Measurements from ENCODE around the gene CLPTM1.

The CLPTM1 gene

GRCh38 chr19:44988273-44988672 is 33.1 kb downstream of the CLPTM1 start:
- H3K79me2 ChIP-seq (ENCODE audit: control insufficient read depth, low read length): no peaks in the 10 kb centered on the region; the same call in 1 of the 2 replicates
- no peak overlapping the region for H3K4me3 ChIP-seq (ENCODE audit: low read length)
- no peaks in the 10 kb centered on the region for H3K27me3 ChIP-seq (ENCODE audit: control insufficient read depth, low read length)
- H3K9me3 ChIP-seq (ENCODE audit: control insufficient read depth, insufficient read depth, low read length): no peaks in the 10 kb centered on the region
- no peaks in the 10 kb centered on the region for H3K9me2 ChIP-seq (replicated peaks; ENCODE audit: control insufficient read depth, low read length)
- H3K4me2 ChIP-seq (ENCODE audit: low read length): no peak overlapping the region
- H4K20me1 ChIP-seq (ENCODE audit: control insufficient read depth, insufficient read depth, low read depth, low read length): no peaks in the 10 kb centered on the region
- no peak overlapping the region for H3K27ac ChIP-seq (ENCODE audit: low read depth, low read length)
- TF ChIP-seq, protein P1, sequence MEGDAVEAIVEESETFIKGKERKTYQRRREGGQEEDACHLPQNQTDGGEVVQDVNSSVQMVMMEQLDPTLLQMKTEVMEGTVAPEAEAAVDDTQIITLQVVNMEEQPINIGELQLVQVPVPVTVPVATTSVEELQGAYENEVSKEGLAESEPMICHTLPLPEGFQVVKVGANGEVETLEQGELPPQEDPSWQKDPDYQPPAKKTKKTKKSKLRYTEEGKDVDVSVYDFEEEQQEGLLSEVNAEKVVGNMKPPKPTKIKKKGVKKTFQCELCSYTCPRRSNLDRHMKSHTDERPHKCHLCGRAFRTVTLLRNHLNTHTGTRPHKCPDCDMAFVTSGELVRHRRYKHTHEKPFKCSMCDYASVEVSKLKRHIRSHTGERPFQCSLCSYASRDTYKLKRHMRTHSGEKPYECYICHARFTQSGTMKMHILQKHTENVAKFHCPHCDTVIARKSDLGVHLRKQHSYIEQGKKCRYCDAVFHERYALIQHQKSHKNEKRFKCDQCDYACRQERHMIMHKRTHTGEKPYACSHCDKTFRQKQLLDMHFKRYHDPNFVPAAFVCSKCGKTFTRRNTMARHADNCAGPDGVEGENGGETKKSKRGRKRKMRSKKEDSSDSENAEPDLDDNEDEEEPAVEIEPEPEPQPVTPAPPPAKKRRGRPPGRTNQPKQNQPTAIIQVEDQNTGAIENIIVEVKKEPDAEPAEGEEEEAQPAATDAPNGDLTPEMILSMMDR (IDR thresholded peaks at IDR 0.05; ENCODE audit: low read depth, low read length, poor library complexity, severe bottlenecking): no peak
- no peak for TF ChIP-seq EZH2phosphoT487 (IDR thresholded peaks at IDR 0.05; ENCODE audit: borderline replicate concordance, low read length)
- H3F3A ChIP-seq (ENCODE audit: control insufficient read depth, insufficient read depth): no peaks in the 10 kb centered on the region; the same call in 1 of the 2 replicates
- peaks cover 78% of the 10 kb centered on the region for H3K36me3 ChIP-seq (ENCODE audit: control insufficient read depth, low read length)
- H3K4me1 ChIP-seq (ENCODE audit: control insufficient read depth, low read length): peaks cover 15% of the 10 kb centered on the region

DNA sequence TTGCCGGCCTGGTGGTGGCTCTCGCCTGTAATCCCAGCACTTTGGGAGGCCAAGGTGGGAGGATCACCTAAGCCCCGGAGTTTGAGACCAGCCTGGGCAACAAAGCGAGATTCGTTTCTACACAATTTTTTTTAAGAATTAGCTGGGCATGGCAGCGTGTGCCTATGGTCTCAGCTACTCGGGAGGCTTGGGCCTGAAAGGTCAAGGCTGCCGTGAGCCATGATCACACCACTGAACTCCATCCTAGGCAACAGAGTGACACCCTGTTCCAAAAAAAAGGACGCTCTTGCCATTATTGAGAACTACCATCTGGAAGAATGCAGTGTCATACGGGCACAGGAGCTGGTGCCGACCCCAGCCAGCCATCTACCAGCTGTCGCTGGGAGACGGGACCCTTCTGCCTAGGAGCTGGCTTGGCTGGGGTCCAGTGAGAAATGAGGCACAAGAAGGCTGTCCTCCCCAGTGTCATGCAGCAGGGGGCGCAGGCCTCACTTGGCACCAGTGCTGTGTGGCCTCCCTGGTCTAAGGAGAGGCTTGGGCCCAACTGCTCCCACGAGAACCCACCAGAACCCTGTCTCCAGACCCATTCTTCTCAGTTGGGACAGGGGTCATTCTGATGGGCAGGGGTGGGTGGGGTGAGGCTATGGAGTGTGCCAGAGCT is 33.8 kb downstream of the CLPTM1 start:
- Histone ChIP-seq H3K27ac (ENCODE audit: low read depth, low read length) (0 out of 2 replicates have a peak overlapping the region, but pooled peaks have one; percentile 14), H3K27me3 (ENCODE audit: control insufficient read depth, low read length) (no peaks in the 10 kb centered on the region), H4K20me1 (ENCODE audit: control insufficient read depth, insufficient read depth, low read depth, low read length) (no peaks in the 10 kb centered on the region), H3K4me1 (ENCODE audit: control insufficient read depth, low read length) (peaks cover 18% of the 10 kb centered on the region), H3K4me2 (ENCODE audit: low read length) (no peak overlapping the region), H3K36me3 (ENCODE audit: control insufficient read depth, low read length) (peaks cover 84% of the 10 kb centered on the region), H3K4me3 (ENCODE audit: low read length) (no peak overlapping the region), H3K9me3 (ENCODE audit: control insufficient read depth, insufficient read depth, low read length) (no peaks in the 10 kb centered on the region), H3F3A (ENCODE audit: control insufficient read depth, insufficient read depth) (no peaks in the 10 kb centered on the region; the same call in 1 of the 2 replicates), H3K9me2 (replicated peaks; ENCODE audit: control insufficient read depth, low read length) (no peaks in the 10 kb centered on the region), H3K79me2 (ENCODE audit: control insufficient read depth, low read length) (no peaks in the 10 kb centered on the region; the same call in 1 of the 2 replicates)
- TF ChIP-seq, protein P1 (IDR thresholded peaks at IDR 0.05; ENCODE audit: low read depth, low read length, poor library complexity, severe bottlenecking): peak; percentile 87
- TF ChIP-seq EZH2phosphoT487 (IDR thresholded peaks at IDR 0.05; ENCODE audit: borderline replicate concordance, low read length): no peak

- Histone ChIP-seq H3K9me3 (ENCODE audit: control insufficient read depth, insufficient read depth, low read length) (no peaks in the 10 kb centered on the region), H3K27me3 (ENCODE audit: control insufficient read depth, low read length) (no peaks in the 10 kb centered on the region), H3K27ac (ENCODE audit: low read depth, low read length) (no peak overlapping the region), H3K9me2 (replicated peaks; ENCODE audit: control insufficient read depth, low read length) (no peaks in the 10 kb centered on the region), H3K36me3 (ENCODE audit: control insufficient read depth, low read length) (peaks cover 78% of the 10 kb centered on the region), H3K79me2 (ENCODE audit: control insufficient read depth, low read length) (no peaks in the 10 kb centered on the region; the same call in 1 of the 2 replicates), H3K4me2 (ENCODE audit: low read length) (no peak overlapping the region), H3K4me1 (ENCODE audit: control insufficient read depth, low read length) (peaks cover 31% of the 10 kb centered on the region), H3F3A (ENCODE audit: control insufficient read depth, insufficient read depth) (no peaks in the 10 kb centered on the region; the same call in 1 of the 2 replicates), H4K20me1 (ENCODE audit: control insufficient read depth, insufficient read depth, low read depth, low read length) (no peaks in the 10 kb centered on the region), H3K4me3 (ENCODE audit: low read length) (no peak overlapping the region)
- no peak for TF ChIP-seq EZH2phosphoT487 (IDR thresholded peaks at IDR 0.05; ENCODE audit: borderline replicate concordance, low read length)
- TF ChIP-seq, protein P1 (IDR thresholded peaks at IDR 0.05; ENCODE audit: low read depth, low read length, poor library complexity, severe bottlenecking): no peak
These were observed 35.3 kb downstream of the CLPTM1 start for GRCh38 chr19:44990459-44990858.
